Measurements from ENCODE around the gene OCA2.
"Not testable (repeated sequence)": the region's sequence is repeated elsewhere in the genome, so short reads cannot be mapped to it uniquely, and the experiment has no call there.

Gene OCA2

GRCh38 chr15:28098766-28099554 lies at the start of gene OCA2:
TSS of gene OCA2 (minus strand) at chr15:28099315. CDS start at chr15:28081874, 17,441 bp downstream.
- DNase-seq (ENCODE audit: low read depth in 2 of 2) = peak in 1 of 2 donors; percentile 34

- no peak for DNase-seq (ENCODE audit: low read depth in 2 of 2)
Observed at GRCh38 chr15:28147801-28148200, 48.7 kb upstream of the OCA2 start.

GRCh38 chr15:28145419-28145818 lies 46.3 kb upstream of the OCA2 start:
- DNase-seq (ENCODE audit: low read depth in 2 of 2) = not testable (repeated sequence)

GRCh38 chr15:28140062-28140461 lies 40.9 kb upstream of the OCA2 start:
- no peak for DNase-seq (ENCODE audit: low read depth in 2 of 2)

DNA sequence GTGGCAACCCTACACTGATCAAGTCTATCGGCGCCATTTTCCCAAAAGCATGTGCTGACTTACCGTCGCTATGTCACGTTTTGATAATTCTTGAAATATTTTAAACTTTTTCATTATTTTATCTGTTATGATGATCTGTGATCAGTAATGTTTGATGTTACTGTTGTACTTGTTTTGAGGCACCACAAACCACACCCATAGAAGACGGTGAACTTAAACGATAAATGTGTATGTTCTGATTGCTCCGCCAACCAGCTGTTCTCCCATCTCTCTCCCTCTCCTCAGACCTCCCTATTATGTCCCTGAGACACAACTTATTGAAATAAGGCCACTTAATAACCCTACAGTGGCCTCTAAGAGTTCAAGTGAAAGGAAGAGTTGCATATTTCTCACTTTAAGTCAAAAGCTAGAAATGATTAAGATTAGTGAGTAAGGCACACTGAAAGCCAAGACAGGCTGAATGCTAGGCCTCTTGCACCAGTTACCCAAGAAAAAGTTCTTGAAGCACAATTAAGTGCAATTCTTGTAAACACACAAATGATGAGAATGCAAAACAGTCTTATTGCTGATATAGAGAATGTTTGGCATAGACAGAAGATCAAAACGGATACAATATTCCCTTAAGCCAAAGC lies 38.4 kb upstream of the OCA2 start:
- DNase-seq (ENCODE audit: low read depth in 2 of 2) = not testable (repeated sequence)

DNA sequence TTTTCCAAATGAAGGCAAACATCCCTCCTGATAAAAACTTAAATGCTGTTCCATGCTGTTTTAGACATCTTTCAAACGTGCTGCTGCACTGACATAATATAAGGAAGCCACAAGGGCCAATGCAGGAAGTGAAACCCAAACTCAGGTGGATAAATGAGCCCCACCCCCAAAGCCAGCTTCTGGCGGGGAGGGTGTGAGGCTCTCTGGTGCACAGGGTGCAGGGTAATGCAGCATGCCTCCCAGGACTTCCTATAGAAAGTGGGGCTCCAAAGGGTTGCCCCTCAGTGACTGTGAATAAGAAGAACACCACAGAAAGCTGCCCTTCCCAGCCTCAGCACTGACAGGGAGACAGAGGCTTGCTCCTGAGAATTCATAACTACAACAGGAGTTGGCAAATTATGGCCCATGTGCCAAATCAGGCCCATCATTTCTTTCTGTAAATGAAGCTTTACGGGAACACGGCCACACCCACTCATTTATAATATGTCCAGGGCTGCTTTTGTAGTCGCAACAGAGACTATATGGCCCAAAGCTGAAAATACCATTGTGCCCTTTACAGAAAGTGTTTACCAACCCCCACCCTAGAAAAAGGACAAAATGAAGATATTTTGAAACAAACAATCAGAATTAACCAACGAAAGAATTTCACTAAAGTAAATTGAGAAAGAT lies 37.3 kb upstream of the OCA2 start:
- DNase-seq (ENCODE audit: low read depth in 2 of 2) = not testable (repeated sequence)

GRCh38 chr15:28133281-28133680 lies 34.2 kb upstream of the OCA2 start:
- DNase-seq (ENCODE audit: low read depth in 2 of 2) = no peak

DNA sequence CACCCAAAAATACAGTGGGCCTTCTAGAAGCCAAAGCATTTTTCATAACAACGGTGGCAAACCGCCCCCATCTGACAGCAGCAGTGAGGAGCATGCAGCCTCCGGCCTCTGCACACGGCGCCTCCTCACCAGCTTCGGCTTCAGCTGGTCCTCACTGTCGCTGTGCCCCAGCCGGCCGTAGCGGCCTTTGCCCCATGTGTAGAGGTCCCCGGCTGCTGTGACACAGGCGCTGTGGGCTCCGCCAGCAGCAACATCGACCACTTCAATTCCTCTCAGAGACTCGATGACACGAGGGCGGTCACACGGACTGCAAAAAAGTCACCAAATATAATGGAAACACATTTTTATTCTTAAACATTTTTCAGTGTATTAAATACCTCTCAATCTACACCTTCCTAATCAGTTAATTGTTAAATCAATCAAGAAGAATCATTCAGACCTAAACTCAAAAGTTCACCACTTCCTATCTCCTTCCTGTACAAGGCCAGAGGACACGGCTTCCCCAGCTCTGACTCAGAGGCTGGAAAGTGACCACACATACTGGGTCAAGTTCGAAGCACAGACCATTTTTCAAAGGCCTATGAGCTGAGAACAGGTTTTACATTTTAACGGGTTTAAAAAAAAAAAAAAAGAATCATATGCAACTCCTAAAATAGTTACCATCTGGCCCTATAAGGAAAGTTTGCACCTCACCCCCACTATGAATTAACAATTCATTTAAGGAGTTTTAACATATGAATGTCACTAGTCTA lies 33.6 kb upstream of the OCA2 start:
- no peak for DNase-seq (ENCODE audit: low read depth in 2 of 2)

DNA sequence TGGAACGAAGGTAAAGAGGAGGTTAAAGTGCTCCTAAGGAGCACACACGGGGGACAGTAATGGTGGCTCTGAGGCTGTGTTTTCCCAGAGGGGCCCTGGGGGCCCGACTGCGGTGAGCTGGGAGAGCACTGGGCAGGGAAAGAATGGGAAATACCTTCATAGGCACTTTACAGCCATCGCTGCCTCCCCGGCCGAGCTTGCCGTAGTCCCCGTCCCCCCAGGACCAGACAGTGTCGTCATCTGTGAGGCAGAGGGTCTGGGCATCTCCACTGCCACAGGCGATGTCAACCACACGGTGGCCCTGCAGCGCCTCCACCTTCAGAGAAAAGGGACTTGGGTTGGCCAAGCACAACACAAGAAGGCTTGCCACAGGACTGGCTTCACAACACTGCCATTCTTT lies 32.8 kb upstream of the OCA2 start:
- no peak for DNase-seq (ENCODE audit: low read depth in 2 of 2)

DNA sequence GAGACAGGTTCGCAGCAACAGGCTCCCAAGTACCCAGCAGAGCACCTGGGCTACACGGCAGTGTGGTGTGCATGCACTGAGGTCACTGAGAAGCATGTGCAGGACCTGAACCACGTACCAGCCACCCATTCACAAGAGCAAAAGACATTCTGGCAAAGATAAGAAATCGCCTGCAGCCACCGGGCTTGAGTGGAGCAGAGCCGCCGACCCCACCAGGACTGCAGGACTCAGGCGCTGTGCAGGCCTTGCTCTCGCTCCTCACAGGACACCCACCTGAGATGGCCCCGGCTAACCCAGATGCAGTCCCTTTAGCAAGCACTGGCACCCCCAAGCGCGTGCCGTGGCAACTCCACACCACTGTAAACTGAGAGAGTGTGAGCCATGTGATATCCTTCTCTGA lies 32.3 kb upstream of the OCA2 start:
- DNase-seq (ENCODE audit: low read depth in 2 of 2) = no peak

DNA sequence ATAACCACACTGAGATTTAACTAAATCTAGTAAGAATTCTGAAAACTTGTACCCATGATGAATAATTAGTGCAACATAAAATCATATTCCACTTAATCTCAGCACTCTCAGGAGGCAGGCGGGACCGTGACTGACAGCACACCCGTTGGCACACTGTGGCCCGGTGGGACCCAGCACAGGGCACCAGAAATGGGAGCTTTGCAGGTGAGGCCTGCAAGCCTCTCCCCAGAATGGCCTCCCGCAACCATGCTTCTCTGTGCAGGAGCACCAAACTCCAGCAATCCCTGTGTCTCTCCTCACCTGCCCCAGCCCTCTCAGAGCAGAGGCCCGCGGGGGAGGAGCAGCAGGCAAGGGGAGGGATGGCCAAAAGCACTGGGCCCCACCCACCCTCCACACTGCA lies 31.5 kb upstream of the OCA2 start:
- DNase-seq (ENCODE audit: low read depth in 2 of 2) = no peak

GRCh38 chr15:28129231-28129848 lies 30.2 kb upstream of the OCA2 start:
- DNase-seq (ENCODE audit: low read depth in 2 of 2) = no peak

DNA sequence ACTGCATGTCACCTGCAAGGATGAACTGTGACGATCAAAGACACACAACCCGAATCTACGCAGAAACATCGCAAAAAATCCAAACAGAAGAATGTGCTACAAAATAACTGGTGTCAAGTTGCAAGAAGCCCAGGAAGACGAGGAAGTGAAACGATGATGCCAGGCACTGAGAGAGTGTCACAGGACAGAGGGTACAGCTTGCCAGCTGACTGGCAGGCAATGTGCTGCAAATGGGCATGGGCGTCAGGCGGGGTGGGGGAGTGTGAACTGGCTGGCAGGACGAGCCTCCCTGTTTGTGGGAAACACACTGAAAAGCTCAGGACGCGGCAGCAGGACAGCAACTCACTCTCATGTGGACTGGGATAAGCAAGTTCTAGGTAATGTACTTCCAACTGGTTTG lies 28.9 kb upstream of the OCA2 start:
- no peak for DNase-seq (ENCODE audit: low read depth in 2 of 2)

- no peak for DNase-seq (ENCODE audit: low read depth in 2 of 2)
Observed at GRCh38 chr15:28127036-28127435, 27.9 kb upstream of the OCA2 start.

DNA sequence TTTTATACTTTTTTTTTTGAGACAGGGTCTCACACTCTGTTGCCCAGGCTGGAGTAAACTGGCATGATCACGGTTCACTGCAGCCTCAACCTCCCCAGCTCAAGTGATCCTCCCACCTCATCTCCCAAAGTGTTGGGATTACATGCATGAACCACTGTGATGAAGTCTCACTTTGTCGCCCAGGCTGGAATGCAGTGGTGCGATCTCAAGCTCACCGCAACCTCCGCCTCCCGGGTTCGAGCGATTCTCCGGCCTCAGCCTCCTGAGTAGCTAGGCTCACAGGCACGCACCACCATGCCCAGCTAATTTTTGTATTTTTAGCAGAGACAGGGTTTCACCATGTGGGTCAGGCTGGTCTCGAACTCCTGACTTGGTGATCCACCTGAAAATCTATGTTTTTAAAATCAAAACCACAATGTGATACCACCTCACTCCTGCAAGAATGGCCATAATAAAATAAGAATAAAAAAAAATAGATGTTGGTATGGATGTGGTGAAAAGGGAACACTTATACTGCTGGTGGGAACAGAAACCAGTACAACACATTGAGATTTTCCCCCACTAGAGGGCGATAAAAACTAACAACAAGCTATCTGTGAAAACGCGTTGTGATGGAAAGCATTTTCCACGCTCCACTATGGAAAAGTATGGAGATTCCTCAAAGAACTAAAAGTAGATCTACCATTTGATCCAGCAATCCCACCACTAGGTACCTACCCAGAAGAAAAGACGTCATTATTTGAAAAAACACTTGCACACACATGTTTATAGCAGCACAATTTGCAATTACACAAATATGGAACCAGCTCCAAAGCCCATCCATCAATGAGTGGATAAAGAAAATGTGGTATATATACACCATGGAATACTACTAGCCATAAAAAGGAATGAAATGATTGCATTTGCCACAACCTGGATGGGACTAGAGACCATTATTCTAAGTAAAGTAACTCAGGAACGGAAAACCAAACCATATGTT lies 26.8 kb upstream of the OCA2 start:
- DNase-seq (ENCODE audit: low read depth in 2 of 2) = no peak

DNA sequence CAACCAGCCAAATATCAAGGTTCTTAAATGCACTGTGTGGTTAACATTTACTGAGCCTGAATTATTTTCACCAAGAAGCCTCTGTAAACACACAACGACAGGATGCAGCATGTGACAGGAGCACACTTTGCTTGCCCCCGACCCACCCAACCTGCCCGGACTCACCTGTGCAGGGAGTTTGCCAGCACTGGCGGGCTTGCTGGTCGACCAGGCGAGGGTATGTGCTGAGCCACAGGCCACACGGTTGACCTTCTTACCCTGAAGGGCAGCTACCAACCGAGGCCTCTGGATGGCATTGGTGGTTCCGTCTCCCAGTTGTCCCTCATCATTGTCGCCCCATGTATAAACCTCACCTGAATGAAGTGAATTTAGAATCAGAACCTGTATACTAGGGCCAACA lies 25.7 kb upstream of the OCA2 start:
- DNase-seq (ENCODE audit: low read depth in 2 of 2) = no peak

DNA sequence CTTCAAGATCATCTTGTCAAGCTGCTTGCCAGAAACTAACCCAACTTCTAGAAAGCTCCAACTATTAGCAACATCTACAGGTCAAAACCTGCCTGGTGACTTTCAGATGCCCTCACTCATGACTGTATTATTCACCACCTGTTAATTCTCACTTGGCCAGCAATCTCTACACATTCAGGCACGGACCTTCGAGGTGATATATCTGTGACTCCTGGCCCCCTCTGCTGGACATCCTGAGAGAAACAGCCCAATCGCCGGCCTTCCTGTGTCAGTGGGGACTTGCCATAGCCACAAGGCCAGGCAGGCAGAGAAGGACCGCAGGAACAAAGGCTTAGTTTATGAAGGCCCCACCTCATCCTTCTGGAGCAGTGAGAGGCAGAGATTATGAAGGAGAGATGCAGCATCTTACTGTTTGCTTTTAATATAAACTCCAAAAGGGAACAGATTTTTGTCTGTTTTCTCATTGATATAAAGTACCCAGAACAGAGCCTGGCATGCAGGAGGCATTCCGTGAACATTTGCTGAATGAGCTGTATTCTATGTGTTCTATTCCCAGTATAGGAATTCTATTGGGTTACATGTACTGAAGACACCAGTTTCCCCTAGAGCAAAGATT lies 24.4 kb upstream of the OCA2 start:
- peak in 1 of 2 donors; percentile 37 for DNase-seq (ENCODE audit: low read depth in 2 of 2)

DNA sequence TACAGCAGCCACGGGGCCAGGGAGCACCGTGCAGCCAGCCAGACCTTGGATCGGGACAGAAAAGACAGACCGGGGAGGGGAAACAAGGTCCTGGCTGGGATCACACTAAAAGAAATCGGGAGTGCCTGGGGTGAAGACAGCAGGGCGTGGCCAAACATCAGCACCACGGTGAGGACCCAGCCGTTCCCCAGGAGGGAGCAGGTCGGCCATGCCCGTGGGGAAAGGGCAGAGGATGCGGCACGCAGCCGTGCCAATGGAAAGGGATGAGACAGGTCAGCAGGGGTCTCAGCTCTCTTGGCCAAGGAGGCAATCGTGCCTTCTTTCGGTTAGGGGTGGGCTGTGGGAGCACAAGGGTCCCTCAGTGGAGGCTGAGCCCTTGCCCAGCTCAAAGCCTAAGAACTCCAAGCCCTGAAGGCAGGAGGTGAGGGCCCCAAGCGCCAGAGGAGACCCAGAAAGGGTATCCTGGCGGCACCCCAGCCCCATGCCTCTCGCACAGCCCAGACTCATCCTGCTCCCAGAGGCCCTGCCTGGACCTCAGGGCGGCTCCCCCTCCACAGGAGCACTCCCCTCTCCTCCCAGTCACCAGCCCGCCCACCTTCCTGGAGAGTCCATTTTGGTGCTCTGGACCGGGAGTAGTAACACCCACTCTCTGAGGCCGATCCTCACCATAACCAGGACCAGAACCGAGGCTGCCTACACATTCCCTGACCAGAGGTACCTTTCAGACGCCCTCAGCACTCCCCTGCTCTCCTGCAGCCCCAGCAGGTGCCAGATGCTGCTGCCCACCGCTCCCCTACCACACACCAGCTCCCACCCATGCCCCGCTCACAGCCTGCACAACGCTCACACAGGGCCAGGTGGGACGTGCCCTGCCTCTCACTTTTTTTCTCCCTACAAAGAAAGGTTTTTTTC lies 23.2 kb upstream of the OCA2 start:
- DNase-seq (ENCODE audit: low read depth in 2 of 2) = no peak

DNA sequence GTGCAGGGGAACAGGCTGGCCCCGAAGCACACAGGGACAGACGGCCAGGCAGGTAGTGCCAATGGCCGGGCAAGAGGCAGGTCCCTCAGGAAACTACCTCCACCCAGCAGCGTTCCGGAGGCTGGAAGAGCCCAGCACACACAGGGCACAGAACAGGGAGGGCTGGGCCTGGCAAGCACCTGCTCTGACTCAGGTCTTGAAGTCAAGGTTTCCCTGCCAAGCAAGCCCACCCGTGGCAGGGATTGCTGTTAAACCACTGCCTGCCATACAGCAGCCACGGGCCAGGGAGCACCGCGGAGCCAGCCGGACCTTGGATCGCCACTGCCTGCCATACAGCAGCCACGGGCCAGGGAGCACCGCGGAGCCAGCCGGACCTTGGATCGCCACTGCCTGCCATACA lies 22.5 kb upstream of the OCA2 start:
- DNase-seq (ENCODE audit: low read depth in 2 of 2) = not testable (repeated sequence)
